ENCODE data around the gene ANKRD26. TPM values are rescaled to one million over a fixed set of nuclear protein-coding genes. Genes with fewer than 3 reads are reported as not detected.

The ANKRD26 gene
- total and polyA plus RNA-seq, 2 donors (not counting 3 experiments of a cell fraction or from before 2014, with no cell fraction given), result 1.0 to 9.5 TPM

- no peaks in the 10 kb centered on the region for H3K27me3 ChIP-seq (ENCODE audit: control insufficient read depth in 2 of 2, insufficient read depth in 2 of 2, low read length in 2 of 2)
- TF ChIP-seq EZH2 (IDR thresholded peaks at IDR 0.05; ENCODE audit: borderline replicate concordance, low read depth, low read length, severe bottlenecking) (no peak), MYC (IDR thresholded peaks at IDR 0.05; ENCODE audit: low read depth, low read length) (no peak)
- ChIA-PET CTCF (no interaction called here), POLR2A (no interaction called here)
- H2AFZ ChIP-seq (ENCODE audit: low read depth, low read length), result no peak overlapping the region
- BruUV-seq (replicated peaks), result no TSS peak
- no peaks in the 10 kb centered on the region for H3K9me1 ChIP-seq (replicated peaks; ENCODE audit: control insufficient read depth, extremely low read depth, insufficient read depth, low read length)
- H4K20me1 ChIP-seq (replicated peaks; ENCODE audit: control insufficient read depth, extremely low read depth, insufficient read depth, low read length), result no peaks in the 10 kb centered on the region
- H3K36me3 ChIP-seq (ENCODE audit: control insufficient read depth in 2 of 2, extremely low read depth in 1 of 2, insufficient read depth in 2 of 2, low read length in 2 of 2), result peaks cover 0 to 12% of the 10 kb centered on the region in 2 experiments
- no peaks in the 10 kb centered on the region for H3K9me3 ChIP-seq (replicated peaks; ENCODE audit: control insufficient read depth, insufficient read depth, low read length)
- no peak overlapping the region for H3K27ac ChIP-seq (ENCODE audit: insufficient read depth, low read depth, low read length)
- H3K79me2 ChIP-seq (ENCODE audit: control insufficient read depth, insufficient read depth, low read length), result no peaks in the 10 kb centered on the region
- dilution Hi-C loops (cut with MboI; ENCODE audit: extremely low pct_ligation_motif_present, low sequenced_read_pairs) (no loop called here), intact Hi-C loops (cut with micrococcal nuclease) (no loop called here)
- no peak for FAIRE-seq
- no peak overlapping the region for H3K4me3 ChIP-seq (replicated peaks in 1 of 3; ENCODE audit: insufficient read depth in 1 of 3, low read depth in 1 of 3, low read length in 3 of 3)
- no peak for DNase-seq (ENCODE audit: low read depth, low spot score)
- no peak overlapping the region for H3K9ac ChIP-seq (replicated peaks; ENCODE audit: extremely low read depth, insufficient read depth, low read length)
- H3K4me1 ChIP-seq (ENCODE audit: control insufficient read depth, extremely low read depth, insufficient read depth, low read length), result no peaks in the 10 kb centered on the region
- no peak overlapping the region for H3K4me2 ChIP-seq (ENCODE audit: insufficient read depth, low read length)
Measured at GRCh38 chr10:27068217-27068891, 31.9 kb downstream of the ANKRD26 start.

GRCh38 chr10:27065084-27065483 lies 35.2 kb downstream of the ANKRD26 start:
- no peaks in the 10 kb centered on the region for H3K27me3 ChIP-seq (ENCODE audit: control insufficient read depth in 2 of 2, insufficient read depth in 2 of 2, low read length in 2 of 2)
- H3K9ac ChIP-seq (replicated peaks; ENCODE audit: extremely low read depth, insufficient read depth, low read length), result no peak overlapping the region
- H3K4me1 ChIP-seq (ENCODE audit: control insufficient read depth, extremely low read depth, insufficient read depth, low read length), result no peaks in the 10 kb centered on the region
- dilution Hi-C loops (cut with MboI; ENCODE audit: extremely low pct_ligation_motif_present, low sequenced_read_pairs) (no loop called here), intact Hi-C loops (cut with micrococcal nuclease) (no loop called here)
- no peak overlapping the region for H3K4me3 ChIP-seq (replicated peaks in 1 of 3; ENCODE audit: insufficient read depth in 1 of 3, low read depth in 1 of 3, low read length in 3 of 3)
- H3K9me1 ChIP-seq (replicated peaks; ENCODE audit: control insufficient read depth, extremely low read depth, insufficient read depth, low read length), result no peaks in the 10 kb centered on the region
- H4K20me1 ChIP-seq (replicated peaks; ENCODE audit: control insufficient read depth, extremely low read depth, insufficient read depth, low read length), result no peaks in the 10 kb centered on the region
- no peaks in the 10 kb centered on the region for H3K79me2 ChIP-seq (ENCODE audit: control insufficient read depth, insufficient read depth, low read length)
- no peak for DNase-seq (ENCODE audit: low read depth, low spot score)
- H2AFZ ChIP-seq (ENCODE audit: low read depth, low read length), result no peak overlapping the region
- H3K36me3 ChIP-seq (ENCODE audit: control insufficient read depth in 2 of 2, extremely low read depth in 1 of 2, insufficient read depth in 2 of 2, low read length in 2 of 2), result no peaks in the 10 kb centered on the region
- no peaks in the 10 kb centered on the region for H3K9me3 ChIP-seq (replicated peaks; ENCODE audit: control insufficient read depth, insufficient read depth, low read length)
- no peak overlapping the region for H3K27ac ChIP-seq (ENCODE audit: insufficient read depth, low read depth, low read length)
- TF ChIP-seq POLR2A (IDR thresholded peaks at IDR 0.05; ENCODE audit: low read depth, low read length) (no peak), CTCF (IDR thresholded peaks at IDR 0.05; ENCODE audit: extremely low read depth in 1 of 2, insufficient read depth in 1 of 2, low read depth in 1 of 2, low read length in 2 of 2) (no peak), MYC (IDR thresholded peaks at IDR 0.05; ENCODE audit: low read depth, low read length) (no peak), MAX (IDR thresholded peaks at IDR 0.05; ENCODE audit: insufficient read depth, insufficient read length) (no peak), GATA2 (IDR thresholded peaks at IDR 0.05; ENCODE audit: insufficient read depth, insufficient read length, low read depth, low read length) (no peak), EZH2 (IDR thresholded peaks at IDR 0.05; ENCODE audit: borderline replicate concordance, low read depth, low read length, severe bottlenecking) (no peak), FOS (IDR thresholded peaks at IDR 0.05; ENCODE audit: borderline replicate concordance, insufficient read depth, low read length) (no peak), JUN (IDR thresholded peaks at IDR 0.05; ENCODE audit: borderline replicate concordance, insufficient read depth, insufficient read length, low read depth) (no peak), POLR2AphosphoS5 (IDR thresholded peaks at IDR 0.05; ENCODE audit: insufficient read depth, low read depth, low read length) (no peak)
- H3K4me2 ChIP-seq (ENCODE audit: insufficient read depth, low read length), result no peak overlapping the region
- CTCF ChIA-PET, result no interaction called here
- BruUV-seq (replicated peaks), result no TSS peak
- no peak for FAIRE-seq
- POLR2A ChIA-PET, result no interaction called here
